Eye (tissue), 1 donor: ENCODE data around the gene HIP1R.
A peak's percentile ranks its signal among the peaks of the same experiment; 100 is the strongest.

Source experiments
- DNase-seq: peaks from one replicate; pipeline ENCODE4 v3.0.0-alpha.2; 2015

The HIP1R gene

GRCh38 chr12:122847921-122848421, 12.7 kb downstream of the HIP1R start:
- no peak for DNase-seq

DNA sequence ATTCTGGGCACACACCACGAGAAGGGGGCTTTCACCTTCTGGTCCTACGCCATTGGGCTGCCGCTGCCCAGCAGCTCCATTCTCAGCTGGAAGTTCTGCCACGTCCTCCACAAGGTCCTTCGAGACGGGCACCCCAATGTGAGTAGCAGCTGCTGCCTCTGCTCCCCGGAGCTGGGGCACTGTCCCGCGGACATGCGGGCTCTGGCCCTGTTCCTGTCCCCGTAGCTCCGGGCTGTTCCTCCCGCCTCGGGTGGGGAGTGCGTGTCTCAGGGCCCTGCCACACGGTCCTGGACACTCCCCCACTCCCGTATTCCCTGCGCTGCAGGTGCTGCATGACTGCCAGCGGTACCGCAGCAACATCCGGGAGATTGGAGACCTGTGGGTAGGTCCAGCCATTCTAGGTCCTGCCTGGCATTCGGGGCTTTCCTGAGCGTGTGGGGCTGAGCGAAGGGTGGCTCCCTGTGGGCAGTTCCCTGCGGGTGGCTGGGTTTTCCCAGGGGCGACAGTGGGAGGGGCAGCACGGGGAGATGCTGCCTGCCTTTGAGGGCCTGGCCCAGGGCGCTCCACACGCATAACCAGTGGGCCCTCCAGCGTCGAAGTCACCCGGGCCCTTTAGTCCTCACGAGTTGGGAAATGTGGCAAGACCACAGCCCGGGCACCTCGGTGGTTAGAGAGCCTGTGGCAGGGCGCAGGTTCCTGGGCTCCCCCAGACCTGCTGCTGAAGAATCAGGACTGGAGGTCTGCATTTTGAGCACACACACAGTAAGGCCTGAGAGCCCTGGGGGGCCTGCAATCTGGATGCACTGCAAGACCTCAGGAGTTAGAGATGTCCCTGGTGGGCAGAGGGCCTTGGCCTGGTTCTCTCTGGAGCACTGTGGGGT, 13.5 kb downstream of the HIP1R start:
- no peak for DNase-seq

DNA sequence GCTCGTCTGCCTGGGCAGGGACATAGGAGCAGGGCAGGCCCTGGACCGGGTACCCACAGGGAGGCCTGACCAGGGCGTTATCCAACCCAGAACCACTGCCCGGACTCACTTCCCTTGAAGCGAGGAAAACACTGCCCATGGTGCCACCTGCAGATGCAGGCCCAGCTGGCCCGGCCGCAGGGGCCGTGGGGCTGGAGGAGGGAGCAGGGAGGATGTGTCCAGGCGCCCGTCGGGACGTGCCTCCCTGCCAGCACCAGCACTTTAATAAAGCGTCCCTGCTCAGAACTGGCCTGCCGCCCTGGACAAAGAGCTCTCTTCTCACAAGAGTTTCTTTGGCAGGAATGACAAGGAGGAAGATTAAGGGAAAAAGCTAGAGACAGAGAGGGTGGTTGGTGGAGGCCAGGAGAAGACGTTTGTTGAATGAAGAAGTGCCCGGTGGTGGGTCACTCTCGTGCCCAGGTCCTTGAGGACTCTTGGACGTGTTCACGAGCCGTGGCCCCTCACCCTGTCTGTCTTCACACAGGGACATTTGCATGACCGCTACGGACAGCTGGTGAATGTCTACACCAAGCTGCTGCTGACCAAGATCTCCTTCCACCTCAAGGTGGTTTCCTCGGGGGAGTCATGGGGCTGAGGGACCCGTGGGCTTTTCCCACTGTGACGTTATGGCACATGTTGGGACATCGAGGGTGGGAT, 14.2 kb downstream of the HIP1R start:
- DNase-seq, result no peak

DNA sequence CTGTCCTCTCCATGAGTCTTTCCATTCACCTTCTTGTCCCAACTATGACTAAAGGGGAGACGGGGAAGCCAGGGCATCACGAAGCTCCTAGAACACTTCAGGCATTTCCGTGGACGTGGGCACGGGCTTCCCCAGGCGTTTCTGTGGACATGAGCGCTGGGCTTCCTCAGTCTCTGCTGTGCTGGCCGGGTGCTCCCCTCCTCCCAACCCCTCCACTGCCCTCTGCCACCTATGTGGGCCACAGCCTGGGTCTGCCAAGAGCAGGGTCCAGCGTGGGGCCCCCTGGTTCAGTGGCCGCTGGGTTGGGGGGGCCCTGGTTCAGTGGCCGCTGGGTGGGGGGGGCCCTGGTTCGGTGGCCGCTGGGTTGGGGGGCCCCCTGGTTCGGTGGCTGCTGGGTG, 14.8 kb downstream of the HIP1R start:
- DNase-seq, result no peak

DNA sequence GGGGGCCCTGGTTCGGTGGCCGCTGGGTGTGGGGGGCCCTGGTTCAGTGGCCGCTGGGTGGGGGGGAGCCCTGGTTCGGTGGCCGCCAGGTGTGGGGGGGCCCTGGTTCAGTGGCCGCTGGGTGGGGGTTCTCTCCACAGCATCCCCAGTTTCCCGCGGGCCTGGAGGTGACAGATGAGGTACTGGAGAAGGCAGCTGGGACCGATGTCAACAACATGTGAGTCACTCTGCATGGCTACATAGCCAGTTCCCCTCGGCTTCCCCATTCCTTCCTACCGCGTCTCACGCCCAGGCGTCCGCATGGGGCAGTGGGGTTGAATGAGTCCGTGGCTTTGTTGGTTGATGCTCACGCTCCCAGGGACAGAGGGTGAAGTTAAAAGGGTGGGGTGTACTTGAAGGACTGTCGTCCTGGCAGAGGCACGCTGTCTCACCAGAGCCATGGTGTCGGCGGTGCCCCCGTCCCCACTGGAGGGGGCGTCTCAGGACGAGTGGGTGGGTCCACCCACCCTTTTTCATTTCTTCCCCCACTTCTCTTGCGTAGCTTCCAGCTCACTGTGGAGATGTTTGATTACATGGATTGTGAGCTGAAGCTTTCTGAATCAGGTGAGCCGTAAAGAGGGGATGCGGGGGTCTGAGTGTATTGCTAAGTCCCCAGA, 15.6 kb downstream of the HIP1R start:
- DNase-seq, result no peak

- DNase-seq, result no peak
Observed at GRCh38 chr12:122851820-122852219, 16.6 kb downstream of the HIP1R start.

DNA sequence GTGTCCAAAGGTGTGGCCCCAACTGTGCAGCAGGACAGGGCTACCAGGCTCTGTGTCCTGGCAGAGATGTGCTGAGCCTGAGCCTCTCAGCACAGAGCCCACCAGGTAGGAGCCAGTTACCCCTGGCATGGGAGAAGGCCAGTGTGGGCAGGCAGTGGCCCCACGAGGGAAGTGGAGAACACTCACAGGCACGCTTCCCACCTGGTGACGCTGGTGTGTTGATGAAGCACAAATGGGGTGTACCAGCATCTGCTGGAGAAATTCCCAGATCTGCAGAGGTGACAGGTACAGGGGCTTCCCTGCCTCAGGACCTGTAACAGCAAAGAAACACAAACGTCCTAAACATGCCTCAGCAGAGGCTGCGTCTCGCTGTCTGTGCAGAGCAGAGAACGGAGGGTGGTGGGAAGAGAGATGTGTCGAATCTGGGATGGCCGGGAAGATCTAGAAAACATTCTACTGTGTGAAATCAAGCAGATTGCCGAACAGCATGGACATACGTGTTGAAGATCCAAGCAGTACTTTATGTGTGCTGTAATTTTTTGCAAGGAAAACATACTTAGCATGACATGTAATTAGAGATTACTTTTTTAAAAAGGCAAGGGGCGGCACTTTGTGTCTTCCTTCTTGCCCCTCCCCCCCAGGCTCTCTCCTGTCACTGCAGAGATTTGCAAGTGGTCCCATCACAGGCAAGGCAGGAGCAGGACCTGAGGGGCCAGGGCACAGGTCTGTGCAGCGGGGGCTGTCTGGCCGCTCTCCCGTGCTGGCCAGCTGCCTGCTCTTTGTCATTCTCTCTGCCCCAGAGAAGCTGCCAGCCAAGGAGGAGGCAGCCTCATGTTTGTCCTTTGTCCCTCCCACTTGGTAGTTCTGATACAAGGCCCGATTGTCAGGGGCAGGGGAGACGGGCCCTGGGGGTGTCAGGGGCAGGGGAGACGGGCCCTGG, 17.3 kb downstream of the HIP1R start:
- DNase-seq, result no peak

GRCh38 chr12:122853582-122854245, 18.5 kb downstream of the HIP1R start:
- no peak for DNase-seq

DNA sequence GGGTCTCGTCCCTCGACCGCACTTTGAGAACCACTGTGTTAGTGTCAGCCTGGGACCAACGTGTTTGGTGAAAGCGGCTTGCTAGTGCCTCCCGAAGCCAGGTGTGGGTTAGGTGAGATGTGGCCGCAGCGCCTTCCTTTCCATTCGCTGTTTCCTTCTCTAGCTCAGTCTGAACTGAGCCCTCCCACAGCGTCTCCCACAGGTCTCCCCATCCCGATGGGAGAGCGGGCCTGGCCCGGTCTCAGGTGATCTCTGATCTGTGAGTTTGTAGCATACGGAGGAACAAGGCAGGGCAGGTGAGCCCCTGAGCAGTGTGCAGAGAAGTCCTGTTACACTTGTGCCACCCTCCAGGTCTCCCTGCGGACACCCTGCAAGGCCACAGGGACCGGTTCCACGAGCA, 19.3 kb downstream of the HIP1R start:
- DNase-seq, result no peak

- no peak for DNase-seq
Observed at GRCh38 chr12:122855071-122855829, 20.0 kb downstream of the HIP1R start.

DNA sequence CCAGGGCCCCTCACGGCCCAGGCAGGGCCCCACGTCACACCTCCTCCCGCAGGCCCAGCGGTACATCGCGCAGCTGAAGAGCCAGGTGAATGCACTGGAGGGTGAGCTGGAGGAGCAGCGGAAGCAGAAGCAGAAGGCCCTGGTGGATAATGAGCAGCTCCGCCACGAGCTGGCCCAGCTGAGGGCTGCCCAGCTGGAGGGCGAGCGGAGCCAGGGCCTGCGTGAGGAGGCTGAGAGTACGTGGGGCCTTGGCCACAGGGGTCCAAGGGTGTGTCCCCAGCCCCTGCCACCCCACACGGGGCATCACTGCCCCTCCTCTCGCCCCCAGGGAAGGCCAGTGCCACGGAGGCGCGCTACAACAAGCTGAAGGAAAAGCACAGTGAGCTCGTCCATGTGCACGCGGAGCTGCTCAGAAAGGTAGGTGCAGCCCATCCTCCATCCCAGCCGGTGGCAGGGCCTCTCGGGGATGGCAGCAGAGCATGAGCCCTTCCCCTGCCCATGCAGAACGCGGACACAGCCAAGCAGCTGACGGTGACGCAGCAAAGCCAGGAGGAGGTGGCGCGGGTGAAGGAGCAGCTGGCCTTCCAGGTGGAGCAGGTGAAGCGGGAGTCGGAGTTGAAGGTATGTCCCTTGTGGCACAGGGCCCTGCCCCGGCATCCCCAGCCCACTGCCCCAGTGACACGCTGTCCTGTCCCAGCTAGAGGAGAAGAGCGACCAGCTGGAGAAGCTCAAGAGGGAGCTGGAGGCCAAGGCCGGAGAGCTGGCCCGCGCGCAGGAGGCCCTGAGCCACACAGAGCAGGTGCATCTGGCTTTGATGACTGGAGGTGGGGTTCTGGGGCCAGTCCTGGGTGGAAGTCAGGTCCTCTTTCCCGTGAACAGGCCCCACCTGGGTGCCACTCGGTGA, 20.9 kb downstream of the HIP1R start:
- DNase-seq, result no peak

DNA sequence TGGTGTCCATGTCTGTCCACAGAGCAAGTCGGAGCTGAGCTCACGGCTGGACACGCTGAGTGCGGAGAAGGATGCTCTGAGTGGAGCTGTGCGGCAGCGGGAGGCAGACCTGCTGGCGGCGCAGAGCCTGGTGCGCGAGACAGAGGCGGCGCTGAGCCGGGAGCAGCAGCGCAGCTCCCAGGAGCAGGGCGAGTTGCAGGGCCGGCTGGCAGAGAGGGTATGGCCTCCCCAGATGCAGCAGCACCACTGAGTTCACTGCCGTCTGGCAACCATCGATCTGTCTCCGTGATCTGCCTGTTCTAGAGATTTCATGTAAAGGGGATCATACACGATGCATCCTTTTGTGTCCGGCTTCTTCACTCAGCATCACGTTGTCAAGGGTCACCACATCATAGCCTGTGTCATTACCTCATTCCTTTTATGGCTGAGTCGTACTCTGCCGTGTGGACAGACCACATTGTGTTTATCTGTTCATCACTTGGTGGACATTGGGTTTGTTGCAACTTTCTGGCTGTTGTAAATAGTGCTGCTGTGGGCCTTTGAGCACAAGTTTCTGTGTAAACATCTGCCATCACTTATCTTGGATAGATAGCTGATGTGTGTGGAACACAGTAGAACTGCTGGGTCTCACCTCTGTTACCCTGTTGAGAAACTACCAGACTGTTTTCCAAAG, 21.9 kb downstream of the HIP1R start:
- no peak for DNase-seq

DNA sequence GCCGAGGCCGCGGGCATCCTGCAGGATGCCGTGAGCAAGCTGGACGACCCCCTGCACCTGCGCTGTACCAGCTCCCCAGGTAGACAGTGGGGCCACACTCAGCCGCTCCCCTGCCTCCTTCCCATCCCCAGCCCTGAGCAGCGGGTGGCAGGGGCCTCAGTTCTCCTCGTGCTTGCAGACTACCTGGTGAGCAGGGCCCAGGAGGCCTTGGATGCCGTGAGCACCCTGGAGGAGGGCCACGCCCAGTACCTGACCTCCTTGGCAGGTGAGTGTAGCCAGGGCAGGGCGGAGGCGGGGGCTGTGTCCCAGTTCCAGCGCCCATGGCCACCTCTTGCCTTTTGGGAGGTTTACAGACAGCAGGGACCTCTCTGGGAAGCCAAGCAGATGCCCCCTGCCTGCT, 22.9 kb downstream of the HIP1R start:
- no peak for DNase-seq

GRCh38 chr12:122858591-122859302, 23.5 kb downstream of the HIP1R start:
- no peak for DNase-seq

DNA sequence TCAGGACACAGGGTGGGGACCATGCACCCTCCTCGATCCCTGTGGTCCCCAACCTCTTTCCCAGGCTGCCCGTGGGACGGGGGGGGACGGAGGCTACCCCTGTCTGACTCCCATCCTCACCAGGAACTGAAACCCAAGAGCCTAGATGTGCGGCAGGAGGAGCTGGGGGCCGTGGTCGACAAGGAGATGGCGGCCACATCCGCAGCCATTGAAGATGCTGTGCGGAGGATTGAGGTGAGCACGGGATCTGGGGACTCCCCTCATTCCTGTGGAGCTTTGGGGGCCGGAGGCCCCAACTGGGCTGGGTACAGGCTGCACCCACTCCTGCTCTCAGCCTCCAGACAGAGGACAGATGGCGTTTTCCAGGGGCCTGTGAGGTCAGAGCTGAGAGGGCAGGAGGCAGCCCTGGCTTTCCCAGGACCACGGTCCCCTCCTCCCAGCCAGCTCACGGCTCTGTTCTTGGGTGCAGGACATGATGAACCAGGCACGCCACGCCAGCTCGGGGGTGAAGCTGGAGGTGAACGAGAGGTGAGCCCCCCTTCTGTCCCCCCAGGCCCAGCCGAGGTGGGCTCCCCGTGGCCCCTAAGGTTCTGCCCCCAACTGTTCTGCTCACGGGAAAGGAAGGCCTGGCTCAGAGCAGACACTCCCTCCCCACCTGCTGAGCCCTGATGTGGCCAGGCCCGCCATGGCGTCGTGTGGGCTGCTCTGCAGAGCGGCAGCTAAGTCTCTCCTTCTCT, 24.2 kb downstream of the HIP1R start:
- DNase-seq, result no peak

GRCh38 chr12:122860040-122860853, 25.0 kb downstream of the HIP1R start:
- peak; percentile 93 for DNase-seq
